GM19397 (cell line): ENCODE measurements around the gene ARHGAP26.

Experiments
- ATAC-seq: cut with Tn5 transposase; IDR thresholded peaks from one replicate; pipeline ENCODE4 v1.9.1; 2021; ENCODE audit warnings: mild to moderate bottlenecking, moderate library complexity; ENCODE audit not compliant: unreplicated experiment

Gene ARHGAP26

GRCh38 chr5:143002459-143003327 lies 232.5 kb downstream of the ARHGAP26 start:
- peak; percentile 48 for ATAC-seq

GRCh38 chr5:143003328-143003636 lies 233.1 kb downstream of the ARHGAP26 start:
- ATAC-seq: no peak

GRCh38 chr5:143004361-143005145 lies 234.4 kb downstream of the ARHGAP26 start:
- ATAC-seq: peak; percentile 38

GRCh38 chr5:143006501-143006900 lies 236.3 kb downstream of the ARHGAP26 start:
- ATAC-seq: no peak

GRCh38 chr5:143008032-143008431 lies 237.9 kb downstream of the ARHGAP26 start:
- ATAC-seq: no peak

- peak; percentile 69 for ATAC-seq
These were observed 238.8 kb downstream of the ARHGAP26 start for GRCh38 chr5:143008809-143009521.

- no peak for ATAC-seq
These were observed 240.2 kb downstream of the ARHGAP26 start for GRCh38 chr5:143010351-143010750.

GRCh38 chr5:143011585-143011984 lies 241.4 kb downstream of the ARHGAP26 start:
- no peak for ATAC-seq

- ATAC-seq: no peak
These were observed 243.2 kb downstream of the ARHGAP26 start for GRCh38 chr5:143013176-143013891.

- no peak for ATAC-seq
These were observed 244.0 kb downstream of the ARHGAP26 start for GRCh38 chr5:143014017-143014651.

- no peak for ATAC-seq
These were observed 246.8 kb downstream of the ARHGAP26 start for GRCh38 chr5:143016777-143017516.

GRCh38 chr5:143017541-143017940 lies 247.4 kb downstream of the ARHGAP26 start:
- ATAC-seq: no peak

GRCh38 chr5:143017992-143018391 lies 247.8 kb downstream of the ARHGAP26 start:
- no peak for ATAC-seq

- no peak for ATAC-seq
These were observed 249.0 kb downstream of the ARHGAP26 start for GRCh38 chr5:143019157-143019556.

GRCh38 chr5:143019614-143020515 lies 249.7 kb downstream of the ARHGAP26 start:
- peak; percentile 71 for ATAC-seq

GRCh38 chr5:143021595-143021994 lies 251.4 kb downstream of the ARHGAP26 start:
- ATAC-seq: no peak

- peak; percentile 47 for ATAC-seq
These were observed 253.4 kb downstream of the ARHGAP26 start for GRCh38 chr5:143023411-143024096.
